KOPT-K1 (cell line): ENCODE measurements around the gene SRPK2.
"Not testable (repeated sequence)": the region's sequence is repeated elsewhere in the genome, so short reads cannot be mapped to it uniquely, and the experiment has no call there.

Experiments
- H3K27ac ChIP-seq: fragments of 200-600 bp; sonication (generic); 2 replicates; pipeline ENCODE4 v1.5.1; 2016; ENCODE audit warnings: antibody characterized with exemption, mild to moderate bottlenecking, low read depth, low read length; ENCODE audit not compliant: poor library complexity, severe bottlenecking
- H3K36me3 ChIP-seq: fragments of 200-600 bp; sonication (generic); 2 replicates; pipeline ENCODE4 v1.5.1; 2017; ENCODE audit warnings: antibody characterized with exemption, mild to moderate bottlenecking, low read length, moderate library complexity; ENCODE audit not compliant: insufficient read depth
- H3K9me3 ChIP-seq: fragments of 200-600 bp; sonication (generic); 2 replicates; pipeline ENCODE4 v1.5.1; 2017; ENCODE audit warnings: antibody characterized with exemption, low read length, mild to moderate bottlenecking; ENCODE audit not compliant: insufficient read depth, poor library complexity, severe bottlenecking

The SRPK2 gene

DNA sequence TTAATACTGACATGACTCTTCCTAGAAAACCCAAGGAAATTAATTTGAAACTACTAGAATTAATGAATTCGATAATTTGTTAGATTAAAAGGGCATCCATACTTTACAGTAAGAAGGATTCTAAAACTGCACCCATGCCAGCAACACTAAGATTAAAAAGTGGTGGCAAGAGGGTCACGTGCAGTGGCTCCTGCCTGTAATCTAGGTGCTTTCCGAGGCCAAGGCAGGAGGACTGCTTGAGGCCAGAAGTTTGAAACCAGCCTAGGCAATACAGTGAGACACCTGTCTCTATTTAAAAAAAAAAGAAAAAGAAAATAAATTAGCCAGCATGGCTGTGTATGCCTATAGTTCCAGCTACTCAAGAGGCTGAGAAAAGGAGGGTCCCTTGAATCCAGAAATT, 58.2 kb downstream of the SRPK2 start:
- Histone ChIP-seq H3K27ac (no peak overlapping the region), H3K36me3 (no peaks in the 10 kb centered on the region), H3K9me3 (no peaks in the 10 kb centered on the region)

DNA sequence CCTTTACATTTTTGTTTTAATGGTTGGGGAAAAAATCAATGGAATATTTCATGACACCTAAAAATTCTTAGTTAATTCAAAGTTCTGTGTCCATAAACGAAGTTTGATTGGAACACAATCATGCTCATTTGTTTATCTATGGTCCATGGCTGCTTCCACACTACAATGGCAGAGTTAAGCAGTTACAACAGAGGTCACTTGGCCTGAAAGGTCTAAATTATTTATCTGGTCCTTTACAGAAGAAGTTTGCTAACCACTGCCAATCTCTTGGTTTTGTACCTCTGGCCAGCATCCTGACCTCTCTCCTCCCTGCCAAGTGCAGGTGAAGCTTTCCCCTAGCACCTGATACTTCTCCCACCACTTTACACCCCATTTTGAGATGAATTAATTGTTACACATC, 61.5 kb downstream of the SRPK2 start:
- Histone ChIP-seq H3K27ac (no peak overlapping the region), H3K9me3 (peaks cover 1% of the 10 kb centered on the region), H3K36me3 (peaks cover 2% of the 10 kb centered on the region; the same call in 1 of the 2 replicates)

DNA sequence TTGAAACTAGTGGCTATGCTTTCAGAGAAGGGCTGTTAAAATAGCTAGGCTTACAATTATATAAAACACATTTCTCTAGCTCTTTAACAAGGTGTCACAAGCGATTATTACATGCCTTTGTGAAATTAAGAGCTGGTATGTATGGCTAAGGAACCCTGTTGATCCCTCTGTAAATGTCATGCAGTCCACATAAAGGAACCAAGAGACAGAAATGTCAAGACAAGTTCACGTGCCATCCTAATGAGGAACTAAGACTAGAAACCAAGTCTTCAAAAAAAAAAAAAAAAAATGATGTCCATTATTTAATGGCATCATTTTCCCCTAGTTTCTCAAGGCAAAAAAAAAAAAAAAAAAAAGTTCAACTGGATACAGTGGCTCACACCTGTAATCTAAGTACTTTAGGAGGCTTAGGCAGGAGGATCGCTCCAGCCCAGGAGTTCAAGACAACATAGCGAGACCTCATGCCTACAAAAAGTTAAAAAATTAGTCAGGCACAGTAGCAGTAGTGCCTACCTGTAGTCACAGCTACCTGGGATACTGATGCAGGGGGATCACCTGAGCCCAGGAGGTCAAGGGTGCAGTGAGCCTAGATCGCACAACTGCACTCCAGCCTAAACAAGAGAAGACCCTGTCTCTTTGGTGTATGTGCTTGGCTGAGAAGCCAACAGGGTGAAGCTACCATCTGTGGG, 63.4 kb downstream of the SRPK2 start:
- H3K27ac ChIP-seq, result peak overlapping the region; percentile 24
- peaks cover 10% of the 10 kb centered on the region for H3K9me3 ChIP-seq
- H3K36me3 ChIP-seq, result peaks cover 6% of the 10 kb centered on the region; the same call in 1 of the 2 replicates

DNA sequence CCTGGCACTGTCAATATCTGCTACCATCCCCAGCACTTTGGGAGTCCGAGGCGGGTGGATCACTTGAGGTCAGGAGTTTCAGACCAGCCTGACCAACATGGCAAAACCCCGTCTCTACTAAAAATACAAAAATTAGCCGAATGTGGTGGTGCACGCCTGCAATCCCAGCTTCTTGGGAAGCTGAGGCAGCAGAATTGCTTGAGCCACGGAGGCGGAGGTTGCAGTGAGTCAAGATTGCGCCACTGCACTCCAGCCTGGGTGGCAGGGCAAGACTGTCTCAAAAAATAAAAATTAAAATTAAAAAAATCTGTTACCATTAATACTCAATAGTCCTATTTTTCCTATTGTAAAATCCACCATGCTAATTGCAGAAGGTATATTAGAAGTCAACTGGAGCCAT, 64.1 kb downstream of the SRPK2 start:
- Histone ChIP-seq H3K9me3 (peaks cover 10% of the 10 kb centered on the region), H3K27ac (peak overlapping the region; percentile 24)
- not testable (repeated sequence) for H3K36me3 ChIP-seq

DNA sequence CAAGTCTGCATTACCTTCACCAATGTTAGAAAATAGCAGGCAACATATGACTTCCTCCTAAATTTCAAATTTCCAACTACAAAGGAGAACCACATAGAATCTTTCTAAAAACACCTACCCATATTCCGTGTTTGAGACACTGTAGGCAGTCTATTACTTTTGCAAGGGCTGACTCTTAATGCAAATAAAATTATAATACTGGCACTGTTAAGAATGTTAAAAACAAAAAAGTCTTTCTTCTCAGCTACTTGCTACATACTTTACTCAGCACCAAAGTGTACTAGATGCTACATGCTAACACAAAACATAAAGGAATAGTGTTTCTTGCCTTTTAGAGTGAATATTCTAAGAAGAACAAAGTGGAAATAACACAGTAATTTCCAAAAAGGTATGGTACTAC, 65.4 kb downstream of the SRPK2 start:
- peaks cover 6% of the 10 kb centered on the region; the same call in 1 of the 2 replicates for H3K36me3 ChIP-seq
- peaks cover 10% of the 10 kb centered on the region for H3K9me3 ChIP-seq
- H3K27ac ChIP-seq, result no peak overlapping the region

DNA sequence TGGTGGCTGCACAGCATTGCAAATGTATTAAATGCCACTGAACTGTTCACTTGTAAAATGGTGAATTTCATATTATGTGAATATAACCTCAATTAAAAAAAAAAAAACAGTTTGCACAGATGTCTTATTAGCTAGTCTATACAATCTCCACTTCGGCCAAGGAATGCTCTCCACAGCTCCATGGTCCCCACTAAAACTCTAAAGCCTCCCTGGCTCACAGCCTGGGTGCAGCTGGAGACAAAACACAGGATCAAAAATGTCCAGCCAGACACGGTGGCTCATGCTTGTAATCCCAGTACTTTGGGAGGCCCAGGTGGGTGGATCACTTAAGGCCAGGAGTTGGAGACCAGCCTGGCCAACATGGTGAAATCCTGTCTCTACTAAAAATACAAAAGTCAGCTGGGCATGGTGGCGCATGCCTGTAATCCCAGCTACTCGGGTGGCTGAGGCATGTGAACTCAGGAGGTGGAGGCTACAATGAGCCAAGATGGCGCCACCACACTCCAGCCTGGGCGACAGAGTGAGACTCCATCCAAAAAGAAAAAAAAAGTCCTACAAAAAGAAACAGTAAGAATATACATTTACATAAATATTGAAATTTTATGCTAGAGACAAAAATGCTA, 66.0 kb downstream of the SRPK2 start:
- H3K27ac ChIP-seq, result no peak overlapping the region
- peaks cover 6% of the 10 kb centered on the region; the same call in 1 of the 2 replicates for H3K36me3 ChIP-seq
- peaks cover 10% of the 10 kb centered on the region for H3K9me3 ChIP-seq

DNA sequence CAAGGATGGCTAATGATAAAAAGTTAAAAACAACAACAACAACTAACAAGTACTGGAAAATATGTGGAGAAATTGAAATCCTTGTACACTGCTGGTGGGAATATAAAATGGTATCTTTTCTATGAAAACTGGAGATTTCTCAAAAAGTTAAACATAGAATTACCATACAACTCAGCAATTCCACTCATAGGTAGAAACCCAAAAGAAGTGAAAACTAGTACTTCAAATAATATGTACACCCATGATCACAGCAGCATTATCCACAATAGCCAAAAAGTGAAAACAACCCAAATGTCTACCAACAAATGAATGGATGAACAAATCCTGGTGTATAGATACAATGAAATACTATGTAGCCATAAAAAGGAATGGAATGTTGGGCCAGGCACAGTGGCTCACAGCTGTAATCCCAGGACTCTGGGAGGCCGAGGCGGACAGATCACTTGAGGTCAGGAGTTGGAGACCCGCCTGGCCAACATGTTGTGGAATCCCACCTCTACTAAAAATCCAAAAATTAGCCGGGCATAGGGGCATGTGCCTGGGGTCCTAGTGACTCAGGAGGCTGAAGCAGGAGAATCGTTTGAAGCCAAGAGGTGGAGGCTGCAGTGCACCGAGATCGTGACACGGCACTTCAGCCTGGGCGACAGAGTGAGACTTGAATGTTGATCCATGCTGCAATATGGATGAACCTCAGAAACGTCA, 66.8 kb downstream of the SRPK2 start:
- peaks cover 10% of the 10 kb centered on the region for H3K9me3 ChIP-seq
- H3K36me3 ChIP-seq, result peaks cover 6% of the 10 kb centered on the region; the same call in 1 of the 2 replicates
- no peak overlapping the region for H3K27ac ChIP-seq

DNA sequence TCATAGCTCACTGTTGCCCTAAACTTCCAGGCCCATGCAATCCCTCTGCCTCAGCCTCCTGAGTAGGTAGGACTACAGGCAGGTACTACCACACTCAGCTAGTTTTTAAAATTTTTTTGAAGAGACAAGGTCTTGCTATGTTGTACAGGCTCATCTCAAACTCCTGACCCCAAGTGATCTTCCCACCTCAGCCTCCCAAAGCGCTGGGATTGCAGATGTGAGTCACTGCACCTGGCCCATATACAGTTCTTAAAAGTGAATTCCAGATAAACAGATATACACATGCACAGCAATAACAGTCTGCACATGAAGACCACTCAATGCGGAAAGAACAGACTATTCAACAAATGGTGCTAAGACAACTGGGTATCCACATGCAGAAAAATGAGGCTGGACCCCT, 67.8 kb downstream of the SRPK2 start:
- Histone ChIP-seq H3K27ac (no peak overlapping the region), H3K36me3 (peaks cover 6% of the 10 kb centered on the region; the same call in 1 of the 2 replicates), H3K9me3 (peaks cover 10% of the 10 kb centered on the region)

DNA sequence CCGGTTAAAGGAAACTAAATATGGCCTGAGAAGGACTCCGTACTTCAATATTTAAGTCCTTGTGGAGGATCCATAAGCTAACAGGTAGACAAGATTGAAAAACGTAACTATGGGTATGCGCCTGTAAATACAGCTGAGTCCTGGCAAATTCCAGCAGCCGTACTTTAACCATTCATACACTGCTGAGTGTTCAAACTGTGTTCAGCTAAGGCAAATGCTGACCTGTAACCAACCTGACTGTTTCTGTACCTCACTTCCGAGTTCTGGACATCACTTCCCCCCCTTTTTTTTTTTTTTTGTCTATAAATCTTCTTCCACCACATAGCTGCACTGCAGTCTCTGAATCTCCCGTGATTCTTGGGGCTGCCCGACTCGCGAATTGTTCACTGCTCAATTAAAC, 69.1 kb downstream of the SRPK2 start:
- peaks cover 6% of the 10 kb centered on the region; the same call in 1 of the 2 replicates for H3K36me3 ChIP-seq
- peaks cover 10% of the 10 kb centered on the region for H3K9me3 ChIP-seq
- no peak overlapping the region for H3K27ac ChIP-seq

DNA sequence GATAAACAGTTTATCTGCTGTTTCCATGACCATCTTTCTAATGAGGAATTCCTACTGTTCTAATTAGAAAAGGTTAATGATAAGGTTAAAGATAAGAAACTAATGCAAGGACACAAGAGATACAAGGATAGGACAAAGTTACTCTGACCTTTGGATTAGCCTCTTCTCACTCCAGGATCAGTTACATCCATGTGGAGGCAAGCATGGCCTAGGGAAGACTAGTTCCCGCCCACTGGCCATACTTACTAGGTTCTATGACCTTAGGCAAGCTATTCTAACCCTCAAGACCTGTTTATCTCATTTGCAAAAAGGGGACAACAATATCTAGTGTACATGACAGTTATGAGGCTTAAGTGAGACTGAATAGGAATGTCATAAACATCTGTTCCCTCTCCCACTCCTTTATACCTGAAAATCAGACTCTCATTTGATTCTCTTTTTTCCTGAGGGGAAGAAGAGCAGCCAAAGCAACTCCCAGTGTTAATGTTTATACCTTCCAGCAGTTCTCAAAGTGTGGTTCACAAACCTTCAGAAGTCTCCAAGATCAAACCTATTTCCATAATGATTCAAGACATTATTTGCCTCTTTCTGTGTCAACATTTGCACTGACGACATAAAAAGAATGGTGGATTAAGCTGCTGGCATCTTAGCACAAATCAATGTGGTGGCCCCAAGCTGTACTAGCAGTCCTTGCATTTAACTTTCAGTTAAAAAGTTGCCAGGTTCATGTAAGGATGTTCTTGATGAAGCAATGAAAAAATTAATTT, 72.0 kb downstream of the SRPK2 start:
- H3K9me3 ChIP-seq, result peaks cover 5% of the 10 kb centered on the region
- no peak overlapping the region for H3K27ac ChIP-seq
- no peaks in the 10 kb centered on the region for H3K36me3 ChIP-seq

DNA sequence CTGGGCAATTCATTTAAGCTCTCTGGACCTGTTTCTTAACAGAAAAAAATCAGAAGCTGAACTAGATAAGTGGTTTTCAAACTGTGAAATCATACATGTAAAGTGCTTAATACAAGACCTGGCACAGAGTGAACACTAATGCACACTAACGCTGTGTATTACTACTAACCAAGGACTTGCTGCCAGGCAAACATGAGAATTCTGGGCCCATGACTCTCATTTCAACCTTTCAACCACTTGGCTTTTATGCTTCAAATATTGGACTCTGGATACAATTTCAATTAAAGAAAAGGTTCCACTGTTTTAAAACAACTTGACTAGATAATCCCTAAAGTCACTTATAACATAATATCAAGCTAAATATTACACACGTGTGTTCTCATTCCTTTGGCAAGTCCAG, 73.4 kb downstream of the SRPK2 start:
- Histone ChIP-seq H3K36me3 (no peaks in the 10 kb centered on the region), H3K9me3 (no peaks in the 10 kb centered on the region), H3K27ac (no peak overlapping the region)

DNA sequence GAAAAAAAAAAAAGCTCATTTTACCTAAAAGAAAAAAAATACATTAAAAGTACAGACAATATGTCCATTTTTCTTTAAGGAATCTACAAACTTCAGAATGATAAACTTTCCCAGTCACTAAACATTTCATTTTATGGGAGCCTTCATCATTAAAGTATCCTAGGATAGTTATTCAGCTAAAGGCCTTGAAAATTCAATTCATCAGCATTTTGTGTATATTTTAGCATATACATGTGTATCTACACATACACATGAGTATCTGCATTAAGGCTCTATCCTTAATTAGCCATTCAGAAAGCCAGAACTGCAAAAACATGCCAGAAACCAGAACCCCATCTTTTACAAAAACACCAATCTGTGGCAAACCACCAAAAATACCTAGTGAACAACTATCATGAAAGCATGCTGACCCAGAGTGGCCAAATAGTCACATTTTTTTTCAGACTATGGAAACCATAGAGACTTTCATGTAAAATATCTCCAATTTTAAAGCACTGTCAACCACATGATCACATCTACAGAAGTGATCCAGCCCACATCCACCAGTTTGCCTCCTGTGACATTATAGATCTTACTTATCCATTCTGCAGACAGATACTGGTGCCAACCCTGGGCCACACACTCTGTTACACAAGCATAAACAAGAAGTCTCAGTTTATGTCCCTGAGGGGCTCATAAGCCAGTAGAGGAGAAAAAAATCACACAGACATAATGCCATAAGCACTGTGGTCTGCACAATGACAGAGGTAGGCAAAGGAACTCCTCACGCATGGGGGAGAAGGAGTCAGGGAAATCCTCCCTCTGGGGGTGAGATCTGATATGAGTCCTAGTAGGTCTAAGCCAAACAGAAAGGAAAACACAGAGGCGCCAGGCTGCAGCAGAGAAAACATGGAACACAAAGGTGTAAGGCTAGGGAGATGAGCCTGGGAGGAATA, 79.2 kb downstream of the SRPK2 start:
- no peaks in the 10 kb centered on the region for H3K9me3 ChIP-seq
- peak overlapping the region; percentile 95 for H3K27ac ChIP-seq
- no peaks in the 10 kb centered on the region for H3K36me3 ChIP-seq

DNA sequence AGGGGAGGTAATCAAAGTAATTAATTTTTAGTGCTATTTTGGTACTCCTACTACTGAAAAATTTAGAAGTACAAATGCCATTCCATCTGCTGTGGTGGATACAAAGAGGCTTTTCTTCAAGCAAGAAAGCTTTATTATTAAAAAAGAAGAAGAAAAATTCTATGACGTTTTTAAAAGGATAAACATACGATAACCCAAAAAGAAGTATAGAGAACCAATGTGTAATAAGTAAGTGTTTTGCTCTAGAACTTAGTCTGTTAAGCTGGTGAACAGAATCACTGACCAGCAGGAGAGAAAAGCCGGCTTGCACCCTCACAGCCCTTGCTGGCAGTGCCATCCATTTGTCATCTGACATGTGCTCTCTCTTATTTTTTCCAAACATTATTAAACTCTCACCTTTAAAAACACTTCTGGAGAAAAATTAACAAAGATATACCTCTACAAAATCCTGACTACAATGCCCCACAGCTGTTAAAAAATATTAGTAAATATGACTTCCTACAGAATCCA, 81.5 kb downstream of the SRPK2 start:
- Histone ChIP-seq H3K9me3 (no peaks in the 10 kb centered on the region), H3K27ac (peak overlapping the region; percentile 95)

DNA sequence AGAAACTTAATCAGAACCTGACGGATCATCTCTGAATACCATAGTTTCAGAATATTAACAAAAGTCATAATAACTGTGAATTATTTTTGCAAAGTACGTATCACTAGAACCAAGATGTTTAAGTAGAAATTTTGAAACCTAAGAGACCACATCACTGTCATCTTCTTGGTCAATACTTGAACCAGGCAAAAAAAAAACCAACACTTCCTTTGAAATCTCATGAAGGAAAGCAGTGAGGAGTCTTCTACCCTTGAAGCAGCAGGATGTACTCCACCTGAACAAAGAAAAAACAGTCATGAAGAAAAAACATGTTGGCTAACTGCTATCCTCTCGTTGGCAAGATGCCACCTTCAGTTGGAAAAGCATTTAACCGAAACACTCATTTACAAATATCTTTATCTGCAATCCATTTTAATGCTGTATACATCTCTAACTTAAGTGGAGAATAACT, 82.4 kb downstream of the SRPK2 start:
- H3K36me3 ChIP-seq, result no peaks in the 10 kb centered on the region
- H3K9me3 ChIP-seq, result no peaks in the 10 kb centered on the region
- peak overlapping the region; percentile 95 for H3K27ac ChIP-seq

More for the DNA sequence above, 81.5 kb downstream of the SRPK2 start:
- H3K36me3 ChIP-seq, result no peaks in the 10 kb centered on the region
